ENCODE results near the gene FBXO34. TPM values are rescaled to one million over a fixed set of nuclear protein-coding genes. Genes with fewer than 3 reads are reported as not detected.

The FBXO34 gene
- total and polyA plus RNA-seq, 10 of the 15 experiments (the other 5 are each of a cell fraction or from before 2014, with no cell fraction given) = 5.6 to 22.8 (median 17.6) TPM

DNA sequence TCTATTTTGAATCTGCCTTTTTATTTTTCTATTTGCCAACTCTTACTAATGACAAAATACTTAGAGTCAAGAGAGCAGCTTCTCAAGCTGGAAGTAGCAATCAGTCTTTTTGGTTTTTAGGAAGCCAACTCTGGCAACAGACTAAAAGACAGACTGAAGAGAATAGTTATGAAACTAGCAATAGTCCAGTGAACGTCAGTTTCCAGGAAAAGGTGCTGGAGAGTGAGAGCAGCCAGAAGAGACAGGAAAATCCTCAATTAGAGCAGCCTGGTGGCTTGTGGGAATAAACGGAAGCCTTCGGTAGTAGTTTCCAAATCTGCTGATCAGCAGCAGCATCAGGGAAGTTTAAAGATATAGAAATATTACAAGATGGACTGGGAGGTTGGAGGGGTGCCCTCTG, 113.3 kb downstream of the FBXO34 start:
- POLR2A ChIA-PET = no interaction called here
- FAIRE-seq (no peak), DNase-seq (ENCODE audit: low read depth, low spot score) (no peak), ATAC-seq (no peak)
- in situ Hi-C loops (cut with MboI) = no loop called here
- Histone ChIP-seq H3K4me3 (no peak overlapping the region), H3K4me1 (ENCODE audit: control insufficient read depth, insufficient read depth, low read length) (no peaks in the 10 kb centered on the region), H3K36me3 (ENCODE audit: control insufficient read depth in 2 of 2, insufficient read depth in 2 of 2, low read length in 1 of 2) (peaks cover 3 to 7% of the 10 kb centered on the region in 2 experiments; a peak in 3 of 4 replicates), H4K20me1 (ENCODE audit: control insufficient read depth, insufficient read depth) (no peaks in the 10 kb centered on the region), H3K9ac (ENCODE audit: control insufficient read depth, insufficient read depth, low read length) (no peak overlapping the region), H3K4me2 (ENCODE audit: control insufficient read depth, insufficient read depth) (no peak overlapping the region), H2AFZ (ENCODE audit: control insufficient read depth, low read depth, low read length) (no peak overlapping the region), H3K9me3 (replicated peaks; ENCODE audit: control insufficient read depth, insufficient read depth, low read length) (no peaks in the 10 kb centered on the region), H3K27ac (ENCODE audit: control insufficient read depth, insufficient read depth) (no peak overlapping the region), H3K27me3 (replicated peaks in 1 of 2; ENCODE audit: control insufficient read depth in 2 of 2, insufficient read depth in 2 of 2, low read length in 1 of 2) (no peaks in the 10 kb centered on the region), H3K79me2 (ENCODE audit: control insufficient read depth, insufficient read depth, low read length) (no peaks in the 10 kb centered on the region)
- BruUV-seq (replicated peaks) = no TSS peak
- WGBS (ENCODE audit: insufficient coverage, insufficient replicate concordance, low lambda C conversion rate, missing lambda C conversion rate) = 88% methylated on average over 3 of the region's 3 CpGs
- intact Hi-C loops (cut with micrococcal nuclease; ENCODE audit: unreplicated experiment) = no loop called here
- SMC1A ChIA-PET (ENCODE audit: uncharacterized antibody, unreplicated experiment) = no interaction called here
- TF ChIP-seq NRF1 (conservative IDR thresholded peaks at IDR 0.05; ENCODE audit: low read depth, low read length) = no peak
- no peak for TF ChIP-seq FOXK2 (IDR thresholded peaks at IDR 0.05)
- TF ChIP-seq, protein P1, sequence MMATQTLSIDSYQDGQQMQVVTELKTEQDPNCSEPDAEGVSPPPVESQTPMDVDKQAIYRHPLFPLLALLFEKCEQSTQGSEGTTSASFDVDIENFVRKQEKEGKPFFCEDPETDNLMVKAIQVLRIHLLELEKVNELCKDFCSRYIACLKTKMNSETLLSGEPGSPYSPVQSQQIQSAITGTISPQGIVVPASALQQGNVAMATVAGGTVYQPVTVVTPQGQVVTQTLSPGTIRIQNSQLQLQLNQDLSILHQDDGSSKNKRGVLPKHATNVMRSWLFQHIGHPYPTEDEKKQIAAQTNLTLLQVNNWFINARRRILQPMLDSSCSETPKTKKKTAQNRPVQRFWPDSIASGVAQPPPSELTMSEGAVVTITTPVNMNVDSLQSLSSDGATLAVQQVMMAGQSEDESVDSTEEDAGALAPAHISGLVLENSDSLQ (IDR thresholded peaks at IDR 0.05) = no peak
- no peak for TF ChIP-seq CHD4 (IDR thresholded peaks at IDR 0.05)
- TF ChIP-seq GABPA (IDR thresholded peaks at IDR 0.05; ENCODE audit: low read depth) = no peak
- no peak for TF ChIP-seq CHD1 (IDR thresholded peaks at IDR 0.05; ENCODE audit: low read depth, low read length)
- TF ChIP-seq, protein P2, sequence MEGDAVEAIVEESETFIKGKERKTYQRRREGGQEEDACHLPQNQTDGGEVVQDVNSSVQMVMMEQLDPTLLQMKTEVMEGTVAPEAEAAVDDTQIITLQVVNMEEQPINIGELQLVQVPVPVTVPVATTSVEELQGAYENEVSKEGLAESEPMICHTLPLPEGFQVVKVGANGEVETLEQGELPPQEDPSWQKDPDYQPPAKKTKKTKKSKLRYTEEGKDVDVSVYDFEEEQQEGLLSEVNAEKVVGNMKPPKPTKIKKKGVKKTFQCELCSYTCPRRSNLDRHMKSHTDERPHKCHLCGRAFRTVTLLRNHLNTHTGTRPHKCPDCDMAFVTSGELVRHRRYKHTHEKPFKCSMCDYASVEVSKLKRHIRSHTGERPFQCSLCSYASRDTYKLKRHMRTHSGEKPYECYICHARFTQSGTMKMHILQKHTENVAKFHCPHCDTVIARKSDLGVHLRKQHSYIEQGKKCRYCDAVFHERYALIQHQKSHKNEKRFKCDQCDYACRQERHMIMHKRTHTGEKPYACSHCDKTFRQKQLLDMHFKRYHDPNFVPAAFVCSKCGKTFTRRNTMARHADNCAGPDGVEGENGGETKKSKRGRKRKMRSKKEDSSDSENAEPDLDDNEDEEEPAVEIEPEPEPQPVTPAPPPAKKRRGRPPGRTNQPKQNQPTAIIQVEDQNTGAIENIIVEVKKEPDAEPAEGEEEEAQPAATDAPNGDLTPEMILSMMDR (IDR thresholded peaks at IDR 0.05 in 2 of 3, conservative IDR thresholded peaks at IDR 0.05 in 1 of 3; ENCODE audit: control insufficient read depth in 2 of 3, extremely low read depth in 1 of 3, insufficient read depth in 1 of 3, low read depth in 3 of 3, low read length in 3 of 3) = no peak
- no peak for TF ChIP-seq GATAD2B (conservative IDR thresholded peaks at IDR 0.05; ENCODE audit: low read depth)
- no peak for TF ChIP-seq IKZF2 (IDR thresholded peaks at IDR 0.05)
- CTCF ChIA-PET = no interaction called here
- RAD21 ChIA-PET (ENCODE audit: unreplicated experiment) = no interaction called here

Measured in GM12878 (cell line).